Measurements from ENCODE around the gene PISD.

DNA sequence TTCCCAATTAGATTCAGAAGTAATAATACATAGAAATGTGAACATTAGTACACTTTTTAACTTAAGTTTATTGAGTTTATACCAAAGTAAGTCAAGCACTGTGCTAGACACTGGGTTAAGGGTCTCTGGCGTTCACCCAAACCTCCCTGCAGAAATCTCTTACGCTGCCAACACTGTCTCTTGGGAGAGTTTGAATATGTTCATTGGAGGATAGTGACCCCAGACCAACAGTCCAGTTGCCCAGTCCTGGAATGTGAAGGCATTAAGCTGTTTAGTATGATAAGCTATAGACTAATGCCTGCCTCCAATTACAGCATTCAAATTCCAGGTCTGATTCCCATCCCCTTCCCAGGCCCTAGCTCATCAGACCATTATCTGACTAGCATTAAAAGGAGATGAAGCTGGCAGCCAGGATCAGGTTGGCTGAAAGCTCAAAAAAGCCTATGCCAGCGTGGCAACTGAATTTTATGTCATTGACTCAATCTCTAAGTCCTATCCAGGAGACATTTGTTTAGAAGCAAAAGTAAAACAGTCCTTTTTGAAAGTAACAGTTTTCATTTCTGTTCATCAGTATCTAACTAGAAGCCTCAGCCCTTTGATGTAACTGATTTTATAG, 87.9 kb downstream of the PISD start:
- TF ChIP-seq, protein P1, sequence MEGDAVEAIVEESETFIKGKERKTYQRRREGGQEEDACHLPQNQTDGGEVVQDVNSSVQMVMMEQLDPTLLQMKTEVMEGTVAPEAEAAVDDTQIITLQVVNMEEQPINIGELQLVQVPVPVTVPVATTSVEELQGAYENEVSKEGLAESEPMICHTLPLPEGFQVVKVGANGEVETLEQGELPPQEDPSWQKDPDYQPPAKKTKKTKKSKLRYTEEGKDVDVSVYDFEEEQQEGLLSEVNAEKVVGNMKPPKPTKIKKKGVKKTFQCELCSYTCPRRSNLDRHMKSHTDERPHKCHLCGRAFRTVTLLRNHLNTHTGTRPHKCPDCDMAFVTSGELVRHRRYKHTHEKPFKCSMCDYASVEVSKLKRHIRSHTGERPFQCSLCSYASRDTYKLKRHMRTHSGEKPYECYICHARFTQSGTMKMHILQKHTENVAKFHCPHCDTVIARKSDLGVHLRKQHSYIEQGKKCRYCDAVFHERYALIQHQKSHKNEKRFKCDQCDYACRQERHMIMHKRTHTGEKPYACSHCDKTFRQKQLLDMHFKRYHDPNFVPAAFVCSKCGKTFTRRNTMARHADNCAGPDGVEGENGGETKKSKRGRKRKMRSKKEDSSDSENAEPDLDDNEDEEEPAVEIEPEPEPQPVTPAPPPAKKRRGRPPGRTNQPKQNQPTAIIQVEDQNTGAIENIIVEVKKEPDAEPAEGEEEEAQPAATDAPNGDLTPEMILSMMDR (IDR thresholded peaks at IDR 0.05), result no peak
- TF ChIP-seq POLR2A (IDR thresholded peaks at IDR 0.05) (no peak), EP300 (IDR thresholded peaks at IDR 0.05) (no peak), POLR2AphosphoS5 (IDR thresholded peaks at IDR 0.05) (no peak)

Data from stomach (tissue), 4 donors.